ENCODE data around the gene TNFRSF18.

The TNFRSF18 gene

GRCh38 chr1:1240348-1240732 lies 33.9 kb upstream of the TNFRSF18 start:
- DNase-seq, result no peak

DNA sequence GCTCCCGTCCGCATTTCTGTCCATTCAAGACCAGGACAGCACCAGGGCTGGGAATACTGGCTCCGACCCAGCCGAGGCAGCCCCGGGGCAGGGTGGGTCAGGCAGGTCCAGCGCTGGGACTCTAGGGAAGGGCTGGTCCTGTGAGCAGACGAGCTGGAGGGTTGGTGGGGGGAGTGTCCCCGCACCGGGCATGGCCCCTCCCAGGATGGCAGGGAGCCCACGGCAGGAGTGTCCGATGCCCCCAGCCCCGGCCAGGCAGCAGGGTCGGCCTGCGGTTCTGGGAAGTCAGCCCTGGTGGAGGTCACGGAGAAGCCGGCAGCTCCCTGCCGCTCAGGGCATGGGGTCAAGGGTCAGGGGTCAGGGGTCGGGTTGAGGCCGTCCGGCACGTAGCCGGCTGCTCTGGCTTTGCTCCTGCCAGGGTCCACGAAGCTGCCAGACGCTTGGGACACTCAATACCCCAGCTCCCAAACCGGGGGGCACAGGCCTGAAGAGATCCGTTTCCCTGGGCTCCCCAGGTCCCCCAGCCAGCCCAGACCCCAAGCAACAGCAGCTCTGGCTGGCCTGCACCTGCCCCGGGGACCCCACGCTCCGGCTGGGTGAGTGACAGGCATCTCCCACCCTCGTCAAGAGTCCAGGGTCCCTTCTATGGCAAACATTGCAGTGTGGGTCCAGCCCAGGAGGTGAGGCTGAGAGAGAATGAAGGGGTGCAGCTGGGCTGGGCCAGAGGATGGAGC lies 33.4 kb upstream of the TNFRSF18 start:
- no peak for DNase-seq

DNA sequence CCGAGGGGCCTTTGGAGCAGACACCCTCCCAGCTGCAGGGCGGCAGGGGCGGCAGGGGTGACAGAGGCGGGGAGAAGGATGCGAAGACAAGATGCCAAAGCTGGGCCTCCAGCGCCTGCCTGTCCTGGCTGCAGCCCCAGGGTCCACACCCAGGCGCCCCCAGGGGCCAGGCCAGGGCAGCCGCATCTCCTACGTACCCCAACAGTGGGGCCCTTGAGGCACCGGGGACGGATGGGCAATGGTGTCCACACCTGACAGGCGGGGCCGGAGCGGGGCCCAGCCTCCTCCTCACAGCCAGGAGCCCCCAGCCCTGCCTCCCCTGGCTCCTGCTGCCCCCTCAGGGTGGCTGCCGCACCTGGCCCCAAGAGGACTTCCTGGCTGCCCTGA lies 32.8 kb upstream of the TNFRSF18 start:
- no peak for DNase-seq

DNA sequence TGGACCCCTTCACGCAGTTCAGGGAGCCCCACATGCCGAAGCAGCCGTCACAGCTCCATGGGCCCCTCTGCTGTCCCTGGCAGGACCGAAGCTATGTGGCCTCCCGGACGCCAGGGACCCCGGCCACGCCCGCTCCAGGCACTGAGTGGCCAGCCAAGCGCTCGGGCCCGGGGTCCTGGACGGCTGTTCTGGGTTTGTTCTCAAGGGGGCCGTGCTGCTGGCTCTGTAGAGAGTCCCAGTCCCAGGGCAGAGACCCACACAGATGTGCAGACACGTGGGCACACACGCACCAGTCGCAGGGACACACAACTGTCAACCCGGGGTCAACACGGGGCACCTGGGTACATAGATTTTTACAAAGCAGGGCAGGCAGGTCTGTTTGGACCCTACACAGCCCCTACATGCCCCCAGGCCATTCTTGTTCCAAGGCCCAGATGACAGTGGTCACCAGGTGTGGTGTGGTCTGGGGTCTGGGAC lies 32.3 kb upstream of the TNFRSF18 start:
- DNase-seq, result no peak

DNA sequence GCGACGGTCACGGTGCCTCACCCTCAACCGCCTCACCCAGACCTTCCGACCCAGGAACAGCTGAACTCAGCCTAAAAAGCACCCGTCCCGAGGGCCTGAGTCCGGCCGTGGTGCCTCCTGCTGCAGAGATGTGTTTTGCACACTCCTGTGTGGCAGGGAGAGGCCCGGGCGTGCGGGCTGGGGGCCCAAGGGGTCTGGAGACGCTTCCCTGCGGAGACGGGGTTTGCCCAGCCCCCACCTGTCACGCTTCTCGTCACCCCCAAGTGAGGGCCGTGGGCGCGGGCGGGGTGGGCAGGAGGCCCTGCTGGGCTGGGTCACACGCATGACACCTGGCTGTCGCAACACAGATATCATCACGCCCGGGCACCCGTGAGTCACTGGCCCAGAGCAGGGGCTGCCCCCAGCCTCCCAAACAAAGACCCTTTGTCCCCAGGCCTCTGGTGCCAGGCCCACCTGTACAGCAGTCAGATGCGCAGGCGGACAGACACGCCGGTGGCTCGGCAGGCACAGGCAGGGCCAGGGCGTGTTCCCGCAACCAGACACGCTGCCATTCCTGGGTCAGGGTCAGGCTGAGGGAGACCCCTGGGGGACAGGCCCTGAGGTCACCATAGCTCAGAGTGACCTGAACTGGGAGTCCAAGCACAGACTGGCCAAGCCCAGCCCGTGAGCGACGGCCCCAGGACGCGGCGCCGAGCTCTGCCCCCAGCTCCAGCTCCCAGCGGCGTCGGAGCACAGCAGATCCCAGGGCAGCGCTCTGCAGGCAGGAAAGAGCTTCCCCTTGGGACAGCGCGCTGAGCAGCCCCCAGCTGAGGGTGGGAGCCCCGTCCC lies 31.7 kb upstream of the TNFRSF18 start:
- DNase-seq, result no peak

DNA sequence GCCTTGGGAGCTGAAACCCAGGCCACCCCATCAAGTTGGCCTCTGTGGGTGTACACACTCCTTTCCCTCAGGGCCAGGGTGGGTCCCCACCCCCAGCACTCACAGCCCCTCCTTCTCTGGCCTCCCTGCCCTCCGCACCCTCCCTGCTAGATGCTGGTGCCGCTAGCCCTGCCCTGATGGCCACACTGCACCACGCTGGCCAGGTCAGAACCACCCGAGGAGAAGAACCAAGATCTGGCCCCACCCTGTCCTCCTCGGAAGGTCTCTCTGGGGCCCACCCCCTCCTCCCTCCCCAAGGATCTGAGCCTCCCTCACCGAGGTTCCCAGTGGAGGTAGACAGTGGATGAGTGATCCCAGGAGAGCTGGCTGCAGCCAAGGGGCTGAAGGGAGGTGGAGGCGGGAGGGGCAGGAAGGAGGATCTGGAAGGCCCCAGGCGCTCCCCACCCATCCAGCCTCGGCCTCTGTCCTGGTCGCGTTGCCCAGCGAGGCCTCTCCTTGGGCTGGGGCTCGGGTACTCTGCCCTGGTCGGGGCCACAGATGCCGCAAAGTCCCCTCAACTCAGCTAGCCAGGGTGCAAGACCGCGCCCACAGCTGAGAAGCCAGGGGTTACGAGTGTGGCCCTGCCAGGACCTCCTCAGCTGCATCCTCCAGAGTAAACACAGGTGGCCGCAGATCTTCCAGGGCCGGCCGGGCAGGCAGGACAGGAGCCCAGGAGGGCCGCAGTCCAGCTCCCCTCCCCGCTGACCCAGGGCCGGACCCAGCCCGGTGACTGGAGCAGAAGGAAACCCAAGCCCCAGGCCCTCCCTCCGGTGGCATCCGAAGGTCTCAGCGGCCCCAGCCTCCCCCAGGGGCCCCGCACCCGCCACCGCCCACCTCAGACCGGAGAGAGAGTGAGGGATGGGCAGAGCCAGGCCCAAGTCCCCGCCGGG lies 30.8 kb upstream of the TNFRSF18 start:
- DNase-seq, result no peak

- no peak for DNase-seq
Measured at GRCh38 chr1:1236176-1236763, 29.9 kb upstream of the TNFRSF18 start.

DNA sequence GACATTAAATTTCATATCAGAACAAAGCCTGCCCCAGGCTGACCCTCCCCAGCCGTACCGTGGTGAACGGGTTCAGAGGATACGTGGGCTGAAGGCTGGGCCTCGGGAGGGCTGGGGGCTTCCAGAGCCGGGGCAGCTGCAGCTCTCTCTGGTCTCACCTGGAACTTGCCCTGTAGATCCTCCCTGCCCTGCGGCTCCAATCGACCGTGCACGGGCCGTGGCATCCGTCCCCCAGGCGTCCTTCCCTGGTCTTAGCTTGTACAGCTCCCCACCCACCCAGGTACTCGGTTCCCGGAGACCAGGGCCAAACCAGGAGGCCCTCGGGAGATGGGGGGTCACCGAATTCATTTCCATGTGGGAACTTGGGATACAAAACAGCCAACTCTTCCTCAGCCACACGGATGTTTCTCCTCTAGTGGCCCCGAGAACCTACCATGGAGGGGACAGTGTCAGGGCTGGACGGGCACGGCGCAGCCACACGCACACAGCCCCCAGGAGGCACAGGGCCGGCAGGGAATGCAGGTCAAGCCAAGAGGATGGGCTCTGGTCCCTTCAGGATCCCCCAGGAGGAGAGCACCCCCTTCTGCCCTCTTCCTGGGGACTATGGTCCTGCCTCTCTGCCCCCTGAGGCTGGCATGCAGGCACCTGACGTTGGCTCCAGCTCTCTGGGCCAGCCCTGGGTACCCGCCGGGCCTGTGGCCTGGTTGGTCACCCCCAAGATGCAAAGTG lies 28.8 kb upstream of the TNFRSF18 start:
- no peak for DNase-seq

DNA sequence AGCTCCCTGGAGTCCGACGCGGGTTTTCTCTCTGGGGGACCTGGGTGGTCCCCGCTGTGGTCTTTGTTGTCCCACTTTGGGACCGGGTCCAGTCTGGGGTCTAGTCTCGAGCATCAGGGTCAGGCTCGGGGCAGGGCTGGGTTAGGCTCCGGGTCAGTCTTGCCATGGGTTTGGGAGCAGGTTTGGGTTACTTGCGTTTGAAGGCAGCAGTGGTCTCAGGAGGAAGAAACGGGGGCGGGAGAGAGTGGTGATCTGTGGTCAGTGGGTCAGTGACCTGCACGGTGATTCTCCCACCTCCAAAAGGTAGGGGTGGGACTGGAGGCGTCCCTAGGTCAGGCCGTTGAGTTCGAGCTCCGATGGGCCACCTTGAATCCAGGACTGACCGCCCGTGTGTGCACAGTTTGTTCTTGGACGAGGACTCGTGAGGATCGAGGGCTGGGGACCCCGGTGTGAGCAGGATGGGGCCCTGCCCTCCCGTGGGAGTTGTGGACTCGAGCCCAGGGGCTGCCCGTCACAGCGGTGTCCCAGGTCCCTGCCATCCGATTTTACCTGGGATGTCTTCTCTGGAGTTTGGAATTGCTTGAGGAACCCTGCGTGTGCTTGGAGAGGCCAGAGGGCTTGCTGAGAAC lies 27.9 kb upstream of the TNFRSF18 start:
- DNase-seq, result no peak

- no peak for DNase-seq
Measured at GRCh38 chr1:1233567-1233892, 27.1 kb upstream of the TNFRSF18 start.

- no peak for DNase-seq
Measured at GRCh38 chr1:1232796-1233566, 26.6 kb upstream of the TNFRSF18 start.

DNA sequence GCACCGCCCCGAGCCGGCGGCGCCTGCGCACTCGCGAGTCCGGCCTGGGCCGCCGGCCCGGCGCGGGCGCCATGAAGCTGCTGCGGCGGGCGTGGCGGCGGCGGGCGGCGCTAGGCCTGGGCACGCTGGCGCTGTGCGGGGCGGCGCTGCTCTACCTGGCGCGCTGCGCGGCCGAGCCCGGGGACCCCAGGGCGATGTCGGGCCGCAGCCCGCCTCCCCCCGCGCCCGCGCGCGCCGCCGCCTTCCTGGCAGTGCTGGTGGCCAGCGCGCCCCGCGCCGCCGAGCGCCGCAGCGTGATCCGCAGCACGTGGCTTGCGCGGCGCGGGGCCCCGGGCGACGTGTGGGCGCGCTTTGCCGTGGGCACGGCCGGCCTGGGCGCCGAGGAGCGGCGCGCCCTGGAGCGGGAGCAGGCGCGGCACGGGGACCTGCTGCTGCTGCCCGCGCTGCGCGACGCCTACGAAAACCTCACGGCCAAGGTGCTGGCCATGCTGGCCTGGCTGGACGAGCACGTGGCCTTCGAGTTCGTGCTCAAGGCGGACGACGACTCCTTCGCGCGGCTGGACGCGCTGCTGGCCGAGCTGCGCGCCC lies 25.9 kb upstream of the TNFRSF18 start, which contains the start of gene B3GALT6:
Gene B3GALT6, plus strand, starts transcription at position 30 of the 588 bp plus-strand sequence. Its CDS starts 42 bp downstream, at position 72.
- DNase-seq, result no peak

- peak; percentile 97 for DNase-seq
Measured at GRCh38 chr1:1231400-1232207, 25.2 kb upstream of the TNFRSF18 start, which contains the start of gene SDF4. TSS of gene SDF4 (minus strand) at chr1:1232001. CDS start at chr1:1228772, 3,229 bp downstream.

GRCh38 chr1:1230656-1231399 lies 24.4 kb upstream of the TNFRSF18 start:
- DNase-seq, result no peak

DNA sequence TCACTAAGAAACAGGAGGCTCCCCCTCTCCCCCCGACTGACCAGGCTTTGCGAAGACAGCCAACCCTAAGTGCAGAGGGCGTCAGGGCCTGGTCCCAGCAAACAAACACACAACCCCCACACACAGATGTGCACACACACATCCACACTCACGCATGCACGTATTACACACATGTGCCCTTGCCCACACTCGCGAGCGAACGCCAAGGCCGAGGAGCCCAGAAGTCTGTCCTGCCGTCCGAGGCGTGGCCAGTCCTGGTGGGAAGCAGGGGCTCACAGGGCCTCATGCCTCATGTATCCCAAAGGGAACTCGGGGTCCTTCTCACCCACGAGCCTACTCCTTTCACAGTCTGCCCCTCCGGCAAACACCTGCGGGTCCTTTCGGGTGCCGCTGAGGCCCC lies 23.4 kb upstream of the TNFRSF18 start:
- DNase-seq, result no peak

DNA sequence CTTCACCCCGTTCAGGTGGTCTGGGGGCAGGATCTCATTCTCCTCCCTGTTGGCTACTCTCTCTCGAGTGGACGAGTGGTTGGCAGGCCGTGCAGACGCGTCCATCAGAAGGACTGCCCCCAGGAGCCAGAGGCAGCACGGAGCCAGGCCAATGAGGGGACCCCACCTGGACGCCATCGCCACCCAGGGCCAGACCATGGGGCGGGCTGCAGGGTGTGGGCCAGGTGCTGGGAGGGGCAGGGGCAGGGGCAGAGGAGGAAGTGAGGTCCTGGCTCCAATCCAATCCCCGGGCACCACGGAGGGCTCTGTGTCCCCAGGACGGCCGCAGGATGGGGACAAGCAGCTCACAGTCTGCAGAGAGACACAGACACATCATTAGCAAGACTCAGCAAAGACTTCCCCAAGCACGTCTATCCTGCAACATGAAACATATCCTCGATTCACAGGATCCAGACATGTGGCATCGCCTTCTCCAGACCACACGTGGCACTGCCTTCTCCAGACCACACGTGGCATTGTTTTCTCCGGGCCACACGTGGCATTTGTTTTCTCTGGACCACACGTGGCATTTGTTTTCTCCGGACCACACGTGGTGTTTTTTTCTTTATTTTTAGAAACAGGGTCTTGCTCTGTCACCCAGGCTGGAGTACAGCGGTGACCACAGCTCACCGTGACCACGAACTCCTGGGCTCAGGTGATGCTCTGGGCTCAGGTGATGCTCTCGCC lies 22.4 kb upstream of the TNFRSF18 start:
- no peak for DNase-seq

- DNase-seq, result no peak
Measured at GRCh38 chr1:1228187-1228586, 21.8 kb upstream of the TNFRSF18 start.

DNA sequence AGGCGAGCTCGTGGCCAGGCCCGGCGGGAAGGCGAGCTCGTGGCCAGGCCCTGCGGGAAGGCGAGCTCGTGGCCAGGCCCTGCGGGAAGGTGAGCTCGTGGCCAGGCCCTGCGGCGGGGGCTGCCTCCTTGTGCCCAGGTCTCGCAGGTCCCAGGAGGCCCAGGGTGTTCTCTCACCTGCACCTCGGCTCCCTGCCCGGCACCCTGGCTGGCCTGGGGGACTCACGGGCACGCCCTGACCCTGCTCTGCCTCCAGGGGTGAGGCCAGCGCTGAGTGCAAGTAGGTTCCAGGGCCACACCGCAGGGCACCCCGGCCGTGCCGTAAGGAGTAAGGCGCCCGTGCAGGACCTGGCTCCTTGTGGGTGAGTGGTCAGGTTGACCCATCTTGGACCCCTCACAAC lies 21.0 kb upstream of the TNFRSF18 start:
- no peak for DNase-seq
